A673 (cell line): ENCODE results near the gene EXOC4.

Experiments used
- EZH2 ChIP-seq: fragments of 200-600 bp; sonication (generic); IDR thresholded peaks from 2 replicates; pipeline ENCODE4 v1.6.1; 2017; ENCODE audit warnings: borderline replicate concordance, low read depth, mild to moderate bottlenecking, mixed read lengths, antibody characterized with exemption, low read length; ENCODE audit not compliant: poor library complexity, severe bottlenecking
- TF ChIP-seq, protein P1 (sequence below): fragments of 300-800, 200-600 bp; sonication (generic); conservative IDR thresholded peaks from 2 replicates; pipeline ENCODE4 v1.5.1; 2017; ENCODE audit warnings: low read depth, mild to moderate bottlenecking, antibody characterized with exemption, low read length, moderate library complexity, mixed read lengths

- TF ChIP-seq, protein P1, sequence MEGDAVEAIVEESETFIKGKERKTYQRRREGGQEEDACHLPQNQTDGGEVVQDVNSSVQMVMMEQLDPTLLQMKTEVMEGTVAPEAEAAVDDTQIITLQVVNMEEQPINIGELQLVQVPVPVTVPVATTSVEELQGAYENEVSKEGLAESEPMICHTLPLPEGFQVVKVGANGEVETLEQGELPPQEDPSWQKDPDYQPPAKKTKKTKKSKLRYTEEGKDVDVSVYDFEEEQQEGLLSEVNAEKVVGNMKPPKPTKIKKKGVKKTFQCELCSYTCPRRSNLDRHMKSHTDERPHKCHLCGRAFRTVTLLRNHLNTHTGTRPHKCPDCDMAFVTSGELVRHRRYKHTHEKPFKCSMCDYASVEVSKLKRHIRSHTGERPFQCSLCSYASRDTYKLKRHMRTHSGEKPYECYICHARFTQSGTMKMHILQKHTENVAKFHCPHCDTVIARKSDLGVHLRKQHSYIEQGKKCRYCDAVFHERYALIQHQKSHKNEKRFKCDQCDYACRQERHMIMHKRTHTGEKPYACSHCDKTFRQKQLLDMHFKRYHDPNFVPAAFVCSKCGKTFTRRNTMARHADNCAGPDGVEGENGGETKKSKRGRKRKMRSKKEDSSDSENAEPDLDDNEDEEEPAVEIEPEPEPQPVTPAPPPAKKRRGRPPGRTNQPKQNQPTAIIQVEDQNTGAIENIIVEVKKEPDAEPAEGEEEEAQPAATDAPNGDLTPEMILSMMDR: no peak
- no peak for TF ChIP-seq EZH2
Measured at GRCh38 chr7:133978502-133979295, 725.8 kb downstream of the EXOC4 start.
